BE2C (cell line): ENCODE measurements around the gene MMP24OS. TPM values are rescaled to one million over a fixed set of nuclear protein-coding genes. Genes with fewer than 3 reads are reported as not detected.
A peak's percentile ranks its signal among the peaks of the same experiment; 100 is the strongest.

Experiments used
- DNase-seq: peaks from one replicate; pipeline ENCODE4 v3.0.0-alpha.2; 2020
- H3K27me3 ChIP-seq: fragments of 250-450 bp; sonication (Bioruptor Pico); 2 replicates; pipeline ENCODE4 v1.5.1; 2020; ENCODE audit warnings: mild to moderate bottlenecking
- H3K36me3 ChIP-seq: fragments of 250-450 bp; sonication (Bioruptor Pico); 2 replicates; pipeline ENCODE4 v1.5.1; 2020; ENCODE audit warnings: mild to moderate bottlenecking
- H3K4me1 ChIP-seq: fragments of 250-450 bp; sonication (Bioruptor Pico); 2 replicates; pipeline ENCODE4 v1.5.1; 2020
- H3K4me3 ChIP-seq: 2 replicates; pipeline ENCODE4 v1.5.1; 2011; ENCODE audit warnings: low read depth, low read length
- H3K9me3 ChIP-seq: fragments of 250-450 bp; sonication (Bioruptor Pico); 2 replicates; pipeline ENCODE4 v1.5.1; 2020
- CTCF ChIP-seq: IDR thresholded peaks from 2 replicates; pipeline ENCODE4 v1.5.1; 2012; ENCODE audit warnings: mild to moderate bottlenecking, low read depth, low read length
- polyA plus RNA-seq: library from polyadenylated mRNA; unstranded; fragments of >200 nt; gene quantifications from one replicate; pipeline ENCODE4 v1.2.1, GENCODE V29; 2012; ENCODE audit warnings: low read depth, missing spikeins; ENCODE audit not compliant: insufficient read length, insufficient read depth

The MMP24OS gene
- polyA plus RNA-seq: 127 TPM

- TF ChIP-seq CTCF: peak; percentile 9; the same call in 1 of the 2 replicates
- Histone ChIP-seq H3K4me1 (no peaks in the 10 kb centered on the region), H3K4me3 (peak within 1 kb of the TSS; percentile 64), H3K9me3 (no peaks in the 10 kb centered on the region), H3K27me3 (no peaks in the 10 kb centered on the region), H3K36me3 (peaks cover 31% of the 10 kb centered on the region)
- peak; percentile 95 for DNase-seq
Observed at GRCh38 chr20:35277531-35278395, at the start of gene MMP24OS. TSS of gene MMP24OS (minus strand) at chr20:35278122. CDS start at chr20:35277929, 193 bp downstream.

GRCh38 chr20:35327074-35327976 lies 49.4 kb upstream of the MMP24OS start:
- Histone ChIP-seq H3K27me3 (no peaks in the 10 kb centered on the region), H3K4me1 (peaks cover 4% of the 10 kb centered on the region; the same call in 1 of the 2 replicates), H3K9me3 (no peaks in the 10 kb centered on the region), H3K36me3 (no peaks in the 10 kb centered on the region), H3K4me3 (no peak overlapping the region)
- TF ChIP-seq CTCF: no peak
- DNase-seq: no peak

DNA sequence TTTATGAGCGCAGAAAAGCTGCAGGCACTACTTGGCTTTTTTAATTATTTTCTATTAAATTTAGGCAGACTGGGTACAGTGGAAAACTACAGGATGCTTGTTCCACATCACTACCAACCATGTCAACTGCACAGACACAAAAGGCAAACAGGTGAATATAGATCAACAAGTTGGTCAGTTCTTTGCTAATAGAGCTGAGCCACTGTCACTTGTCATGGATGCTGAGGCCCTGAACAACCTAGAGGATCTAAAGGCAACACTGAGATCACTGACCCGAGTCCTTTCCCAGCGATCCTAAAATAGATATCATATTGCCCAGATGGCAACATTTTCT lies 48.8 kb upstream of the MMP24OS start:
- TF ChIP-seq CTCF: no peak
- peaks cover 2% of the 10 kb centered on the region; the same call in 1 of the 2 replicates for H3K4me1 ChIP-seq
- H3K9me3 ChIP-seq: no peaks in the 10 kb centered on the region
- H3K4me3 ChIP-seq: no peak overlapping the region
- H3K27me3 ChIP-seq: no peaks in the 10 kb centered on the region
- no peaks in the 10 kb centered on the region for H3K36me3 ChIP-seq
- no peak for DNase-seq

DNA sequence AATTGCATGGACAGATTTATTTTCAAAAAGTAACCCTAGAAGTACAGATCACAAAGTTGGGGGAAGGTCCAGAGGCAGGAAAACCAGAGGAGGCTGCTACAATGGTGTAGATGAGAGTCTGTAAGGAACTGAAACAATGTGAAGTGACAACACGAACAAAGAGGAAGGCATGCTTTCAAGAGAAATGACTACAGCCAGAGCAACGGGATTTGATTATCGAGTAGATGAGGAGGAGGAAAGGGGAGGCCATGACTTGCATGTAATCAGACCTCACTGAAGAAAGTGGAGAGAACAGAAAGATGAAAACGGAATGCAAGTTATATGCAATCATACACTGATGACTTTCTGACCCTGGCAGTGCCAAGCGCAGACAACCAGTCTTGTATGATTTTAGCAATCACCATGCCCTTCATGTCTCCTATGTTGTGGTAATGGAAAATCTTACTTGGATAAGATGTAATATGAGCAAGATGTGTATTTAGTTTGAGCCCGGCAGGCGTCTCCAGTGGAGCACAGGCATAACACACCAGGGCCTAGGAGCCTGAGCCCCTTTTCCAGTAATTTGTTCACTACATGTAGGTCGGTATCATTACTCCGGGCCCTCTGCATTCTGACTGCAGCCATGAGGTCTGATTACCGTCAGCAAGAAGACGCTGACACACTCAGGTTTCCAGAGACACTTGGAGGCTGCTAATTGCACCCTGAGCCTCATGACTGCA lies 48.3 kb upstream of the MMP24OS start:
- DNase-seq: no peak
- TF ChIP-seq CTCF: no peak
- Histone ChIP-seq H3K36me3 (no peaks in the 10 kb centered on the region), H3K4me1 (no peaks in the 10 kb centered on the region), H3K27me3 (no peaks in the 10 kb centered on the region), H3K9me3 (no peaks in the 10 kb centered on the region), H3K4me3 (no peak overlapping the region)

DNA sequence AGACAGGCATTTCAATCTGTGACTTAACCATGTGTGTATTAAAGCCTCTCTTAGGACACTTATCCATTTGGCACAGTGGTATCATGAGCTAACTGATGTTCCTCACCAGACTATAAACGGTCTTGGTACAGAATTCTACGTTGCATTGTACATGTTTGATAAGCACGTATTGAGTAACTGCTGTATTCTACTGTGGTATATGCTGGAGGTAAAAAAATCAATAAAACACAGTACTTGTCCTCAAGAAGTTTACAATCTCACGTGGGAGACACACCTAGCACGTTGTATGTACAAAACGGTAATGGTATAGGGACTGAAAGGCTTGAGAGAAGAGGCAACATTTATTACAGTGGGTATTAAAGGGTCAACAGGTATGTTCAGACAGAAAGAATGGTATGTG lies 47.5 kb upstream of the MMP24OS start:
- Histone ChIP-seq H3K4me3 (no peak overlapping the region), H3K9me3 (no peaks in the 10 kb centered on the region), H3K36me3 (no peaks in the 10 kb centered on the region), H3K4me1 (no peaks in the 10 kb centered on the region), H3K27me3 (no peaks in the 10 kb centered on the region)
- TF ChIP-seq CTCF: no peak
- no peak for DNase-seq
